ENCODE measurements around the gene KHDRBS2. TPM values are rescaled to one million over a fixed set of nuclear protein-coding genes. Genes with fewer than 3 reads are reported as not detected.

The KHDRBS2 gene
- total RNA-seq, 1 experiment from 2014 or later: 2.7 TPM

GRCh38 chr6:62102387-62102786, 183.6 kb downstream of the KHDRBS2 start:
- H2AFZ ChIP-seq (ENCODE audit: low read length): no peak overlapping the region
- H3K4ac ChIP-seq (ENCODE audit: low read depth, low read length): no peak overlapping the region
- H3K18ac ChIP-seq (ENCODE audit: insufficient read length, low read depth, low read length): no peak overlapping the region
- Mint-ChIP-seq H3K4me1 (no peaks in the 10 kb centered on the region), H3K27me3 (ENCODE audit: low read depth) (no peaks in the 10 kb centered on the region), H3K27ac (peak overlapping the region in 1 of 3 experiments; percentile 34; a peak in 1 of 7 replicates), H3K4me3 (no peak overlapping the region), H3K36me3 (ENCODE audit: insufficient read depth in 1 of 3, low read depth in 3 of 3) (peaks cover 0 to 3% (median under 1%) of the 10 kb centered on the region in 3 experiments; a peak in 4 of 7 replicates), H3K9me3 (peaks cover 2 to 3% of the 10 kb centered on the region in 2 experiments; a peak in 4 of 5 replicates)
- no peaks in the 10 kb centered on the region for H3K9me3 ChIP-seq (ENCODE audit: control insufficient read depth, low read depth, low read length)
- no peak overlapping the region for H2BK12ac ChIP-seq (ENCODE audit: insufficient read length, low read depth, low read length)
- no peaks in the 10 kb centered on the region for H3K79me1 ChIP-seq (ENCODE audit: insufficient read depth, low read depth, low read length, poor library complexity, severe bottlenecking)
- no peak overlapping the region for H3K14ac ChIP-seq (ENCODE audit: insufficient read depth, low read length)
- H2BK5ac ChIP-seq (ENCODE audit: insufficient read length, low read length): no peak overlapping the region
- no peaks in the 10 kb centered on the region for H3K79me2 ChIP-seq (ENCODE audit: insufficient read depth, low read length)
- H3K27me3 ChIP-seq (ENCODE audit: insufficient read depth, low read length): no peaks in the 10 kb centered on the region
- no peak overlapping the region for H3K23ac ChIP-seq (ENCODE audit: insufficient read length, low read depth, low read length)
- no peak overlapping the region for H3K9ac ChIP-seq (ENCODE audit: extremely low read depth, insufficient read length, low read length)
- H4K5ac ChIP-seq (ENCODE audit: insufficient read length, low read depth, low read length): no peak overlapping the region
- no peak overlapping the region for H3T11ph ChIP-seq (ENCODE audit: low read length)
- no peak for TF ChIP-seq CTCF (conservative IDR thresholded peaks at IDR 0.05)
- H3K4me1 ChIP-seq (ENCODE audit: insufficient read depth, low read length): no peaks in the 10 kb centered on the region
- no peaks in the 10 kb centered on the region for H4K20me1 ChIP-seq (ENCODE audit: control insufficient read depth, insufficient read depth, insufficient read length)
- no peak overlapping the region for H2BK20ac ChIP-seq (ENCODE audit: low read depth, low read length, poor library complexity, severe bottlenecking)
- H2AK5ac ChIP-seq (ENCODE audit: insufficient read length, low read length): no peak overlapping the region
- no peak overlapping the region for H3K27ac ChIP-seq (ENCODE audit: insufficient read length, low read depth, low read length)
- H2BK120ac ChIP-seq (ENCODE audit: low read depth, low read length, poor library complexity, severe bottlenecking): no peak overlapping the region
- H3K56ac ChIP-seq (ENCODE audit: insufficient read length, low read depth, low read length): no peak overlapping the region
- H2BK15ac ChIP-seq (ENCODE audit: low read depth, low read length): no peak overlapping the region
- no peak overlapping the region for H4K8ac ChIP-seq (replicated peaks; ENCODE audit: insufficient read length, low read depth, low read length)
- no peak overlapping the region for H3K4me2 ChIP-seq (ENCODE audit: insufficient read depth, insufficient read length, low read length)
- DNase-seq: no peak
- no peaks in the 10 kb centered on the region for H3K23me2 ChIP-seq (ENCODE audit: insufficient read length, low read depth, low read length, poor library complexity, severe bottlenecking)
- no peak overlapping the region for H4K91ac ChIP-seq (ENCODE audit: insufficient read length, low read depth, low read length)
- no CpG with 5 or more reads among the region's 5 CpGs for WGBS (ENCODE audit: extremely low coverage, insufficient read length, low lambda C conversion rate)

Measured in H9 (cell line).